ENCODE data around the gene USP9X. TPM values are rescaled to one million over a fixed set of nuclear protein-coding genes. Genes with fewer than 3 reads are reported as not detected.
"Not testable (repeated sequence)": the region's sequence is repeated elsewhere in the genome, so short reads cannot be mapped to it uniquely, and the experiment has no call there.

USP9X gene
- total and polyA plus RNA-seq, 2 experiments from 2014 or later = 23.8 to 114 TPM

GRCh38 chrX:41275661-41276609 lies 190.7 kb downstream of the USP9X start:
- H3K27me3 ChIP-seq = no peaks in the 10 kb centered on the region
- no peaks in the 10 kb centered on the region for H3K9me3 ChIP-seq (ENCODE audit: low read depth)
- no peaks in the 10 kb centered on the region for H3K79me2 ChIP-seq
- H3K36me3 ChIP-seq (replicated peaks; ENCODE audit: insufficient read depth, low read depth) = no peaks in the 10 kb centered on the region
- H3K27ac ChIP-seq = peak overlapping the region; percentile 87
- H3K9me2 ChIP-seq (replicated peaks; ENCODE audit: insufficient read depth) = no peaks in the 10 kb centered on the region
- DNase-seq (ENCODE audit: low spot score) = peak; percentile 76
- WGBS (ENCODE audit: low lambda C conversion rate, missing lambda C conversion rate) = 23% methylated on average over 24 of the region's 54 CpGs
- no peaks in the 10 kb centered on the region for H4K20me1 ChIP-seq (ENCODE audit: insufficient read depth, poor library complexity, severe bottlenecking)
- H3K4me3 ChIP-seq = peak overlapping the region; percentile 73
- H3K4me1 ChIP-seq (ENCODE audit: insufficient read depth) = peaks cover 5% of the 10 kb centered on the region
- H2AFZ ChIP-seq = peak overlapping the region; percentile 87
- H3K4me2 ChIP-seq = peak overlapping the region; percentile 82
- TF ChIP-seq EZH2phosphoT487 (IDR thresholded peaks at IDR 0.05; ENCODE audit: low read depth, severe bottlenecking, unreplicated experiment) (no peak), CTCF (IDR thresholded peaks at IDR 0.05; ENCODE audit: poor library complexity) (peak; percentile 57)

- no peaks in the 10 kb centered on the region for H3K27me3 ChIP-seq
- WGBS (ENCODE audit: low lambda C conversion rate, missing lambda C conversion rate) = 65% methylated on average over 18 of the region's 19 CpGs
- TF ChIP-seq EZH2 (IDR thresholded peaks at IDR 0.05; ENCODE audit: borderline replicate concordance) (no peak), EZH2phosphoT487 (IDR thresholded peaks at IDR 0.05; ENCODE audit: low read depth, severe bottlenecking, unreplicated experiment) (no peak), CTCF (IDR thresholded peaks at IDR 0.05; ENCODE audit: poor library complexity) (no peak)
- peak overlapping the region; percentile 87 for H3K27ac ChIP-seq
- no peaks in the 10 kb centered on the region for H4K20me1 ChIP-seq (ENCODE audit: insufficient read depth, poor library complexity, severe bottlenecking)
- H3K4me3 ChIP-seq = no peak overlapping the region
- no peak for DNase-seq (ENCODE audit: low spot score)
- no peaks in the 10 kb centered on the region for H3K79me2 ChIP-seq
- no peaks in the 10 kb centered on the region for H3K36me3 ChIP-seq (replicated peaks; ENCODE audit: insufficient read depth, low read depth)
- H3K9me3 ChIP-seq (ENCODE audit: low read depth) = no peaks in the 10 kb centered on the region
- H3K4me2 ChIP-seq = peak overlapping the region; percentile 82
- peaks cover 5% of the 10 kb centered on the region for H3K4me1 ChIP-seq (ENCODE audit: insufficient read depth)
- H2AFZ ChIP-seq = peak overlapping the region; percentile 87
- H3K9me2 ChIP-seq (replicated peaks; ENCODE audit: insufficient read depth) = no peaks in the 10 kb centered on the region
Observed at GRCh38 chrX:41276661-41277506, 191.6 kb downstream of the USP9X start.

- H3K4me1 ChIP-seq (ENCODE audit: insufficient read depth); H3K36me3 ChIP-seq (replicated peaks; ENCODE audit: insufficient read depth, low read depth); H3K27ac ChIP-seq; H2AFZ ChIP-seq; DNase-seq (ENCODE audit: low spot score); H4K20me1 ChIP-seq (ENCODE audit: insufficient read depth, poor library complexity, severe bottlenecking); H3K79me2 ChIP-seq; H3K27me3 ChIP-seq; H3K9me3 ChIP-seq (ENCODE audit: low read depth); H3K9me2 ChIP-seq (replicated peaks; ENCODE audit: insufficient read depth); H3K4me3 ChIP-seq; H3K4me2 ChIP-seq: not testable (repeated sequence)
- WGBS (ENCODE audit: low lambda C conversion rate, missing lambda C conversion rate) = 96% methylated on average over 5 of the region's 5 CpGs
Observed at GRCh38 chrX:41282307-41282706, 197.1 kb downstream of the USP9X start.

GRCh38 chrX:41285928-41286327 lies 200.7 kb downstream of the USP9X start:
- not testable (repeated sequence) for H3K27me3 ChIP-seq; H3K4me1 ChIP-seq (ENCODE audit: insufficient read depth); H3K4me2 ChIP-seq; H3K9me2 ChIP-seq (replicated peaks; ENCODE audit: insufficient read depth); H3K36me3 ChIP-seq (replicated peaks; ENCODE audit: insufficient read depth, low read depth); H4K20me1 ChIP-seq (ENCODE audit: insufficient read depth, poor library complexity, severe bottlenecking); DNase-seq (ENCODE audit: low spot score); H2AFZ ChIP-seq; H3K4me3 ChIP-seq; H3K27ac ChIP-seq; H3K79me2 ChIP-seq; H3K9me3 ChIP-seq (ENCODE audit: low read depth)
- WGBS (ENCODE audit: low lambda C conversion rate, missing lambda C conversion rate) = 89% methylated on average over 13 of the region's 21 CpGs

Other genes with a start within 250 kb of the USP9X start
- 179 and 202 TPM in 2 replicates for gene DDX3X, start 248.7 kb downstream of the USP9X start, total RNA-seq
- gene DDX3X, start 248.7 kb downstream of the USP9X start, polyA plus RNA-seq = 109 and 124 TPM in 2 replicates